HG03571 (cell line): ENCODE measurements around the gene BPIFB2.

Experiments used
- ATAC-seq: cut with Tn5 transposase; IDR thresholded peaks from one replicate; pipeline ENCODE4 v1.9.1; 2021; ENCODE audit not compliant: unreplicated experiment

Gene BPIFB2

DNA sequence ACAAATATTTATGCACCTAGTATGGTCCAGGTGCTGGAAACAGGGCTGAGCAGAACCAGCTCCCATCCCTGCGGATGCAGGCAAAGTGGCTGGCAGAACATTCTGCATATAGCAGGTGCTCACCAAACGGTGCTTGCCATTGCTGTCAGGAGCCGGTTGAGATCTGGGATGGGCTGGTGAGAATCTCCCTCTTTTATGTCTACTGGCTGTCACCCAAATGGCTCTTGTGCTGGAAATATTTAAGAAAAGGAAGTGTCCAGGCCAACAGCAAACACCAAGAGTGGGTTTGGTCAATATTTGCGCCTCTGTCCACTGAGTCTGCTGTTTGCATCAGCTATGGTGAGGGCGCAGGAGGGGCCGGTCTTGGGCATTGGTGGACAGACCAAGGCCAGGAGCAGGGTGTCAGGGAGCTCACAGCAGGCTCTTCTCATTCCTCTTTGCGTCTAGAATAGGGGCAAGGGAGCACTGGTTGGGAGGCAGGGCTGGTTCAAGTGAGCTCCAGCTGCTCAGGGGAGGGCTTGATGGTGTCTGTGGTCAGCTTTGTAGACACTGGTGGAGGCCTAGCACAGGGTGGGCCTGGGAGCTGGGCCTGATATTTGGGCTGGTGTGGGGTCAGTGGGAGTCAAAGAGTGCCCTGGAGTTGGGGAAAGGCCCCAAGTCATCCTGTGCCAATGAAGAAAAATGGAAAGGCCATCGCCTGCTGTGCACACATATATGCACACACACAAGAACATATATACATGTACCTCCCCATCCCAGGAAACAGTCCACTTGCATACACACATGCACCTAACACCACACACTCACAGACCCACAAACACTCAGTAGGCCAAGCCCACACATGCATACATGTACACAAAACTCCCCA is 1.4 kb upstream of the BPIFB2 start:
- ATAC-seq = no peak

DNA sequence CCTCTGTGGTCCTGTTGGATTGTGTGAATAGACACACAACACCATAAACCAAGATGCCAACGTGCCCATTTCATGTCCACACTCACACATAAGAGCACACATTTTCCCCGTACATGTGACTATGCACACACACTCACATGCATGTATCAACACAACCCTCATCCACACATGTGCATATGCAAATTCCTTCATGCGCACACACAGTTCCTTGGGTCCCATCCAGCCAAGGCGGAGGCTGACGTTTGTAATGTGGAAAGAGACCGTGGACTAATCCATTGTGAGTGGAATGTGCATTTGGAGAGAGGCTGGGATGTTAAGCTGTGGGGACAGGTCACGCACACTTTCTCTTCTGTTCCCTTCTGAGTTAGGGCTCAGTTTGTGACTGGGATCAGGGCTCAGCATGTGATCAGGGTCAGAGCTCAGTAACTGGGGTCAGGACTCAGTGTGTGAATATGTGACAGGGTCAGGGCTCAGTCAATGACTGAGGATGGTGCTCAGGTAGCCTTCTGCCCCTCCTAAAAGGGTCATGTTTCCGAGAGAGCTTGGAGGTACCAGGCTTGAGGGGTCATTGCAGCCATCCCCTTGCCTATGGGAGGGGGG is 628 bp upstream of the BPIFB2 start:
- no peak for ATAC-seq

DNA sequence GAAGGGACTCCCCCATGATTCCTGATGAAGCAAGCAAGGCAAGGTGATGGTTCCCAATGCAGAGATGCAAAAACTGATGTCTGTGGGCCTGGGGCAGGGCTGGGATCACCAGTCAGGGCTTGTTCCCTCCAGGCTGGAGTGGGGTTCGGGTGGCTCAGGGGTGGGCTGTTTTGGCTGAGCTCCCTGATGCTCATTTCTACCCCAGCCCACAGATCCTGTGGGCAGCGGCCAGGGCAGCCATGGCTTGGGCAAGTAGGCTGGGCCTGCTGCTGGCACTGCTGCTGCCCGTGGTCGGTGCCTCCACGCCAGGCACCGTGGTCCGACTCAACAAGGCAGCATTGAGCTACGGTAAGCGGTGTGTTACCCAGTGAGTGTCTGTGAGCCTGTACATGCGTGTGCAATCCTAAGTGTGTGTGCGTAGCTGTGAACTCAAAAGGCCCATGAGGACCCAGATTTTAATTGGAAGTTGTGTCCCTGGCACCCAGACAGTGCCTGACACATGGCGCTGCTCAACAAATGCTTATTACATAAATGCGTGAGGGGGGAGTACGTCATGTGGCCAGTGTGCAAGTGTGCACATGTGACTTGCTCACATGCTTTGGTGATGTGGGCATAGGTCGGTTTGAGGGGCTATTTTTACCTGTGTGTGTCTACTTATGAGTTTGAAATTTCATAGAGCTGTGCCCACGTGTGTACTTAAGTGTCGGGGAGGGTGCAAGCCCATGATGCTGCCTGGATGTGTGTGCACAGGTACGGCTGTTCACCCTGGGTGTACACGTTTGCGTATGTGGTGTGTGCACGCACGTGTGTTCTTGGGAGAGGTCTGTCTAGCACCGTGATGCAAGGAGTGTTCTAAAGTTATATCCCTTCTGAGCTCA is 1.1 kb downstream of the BPIFB2 start:
- ATAC-seq = no peak

DNA sequence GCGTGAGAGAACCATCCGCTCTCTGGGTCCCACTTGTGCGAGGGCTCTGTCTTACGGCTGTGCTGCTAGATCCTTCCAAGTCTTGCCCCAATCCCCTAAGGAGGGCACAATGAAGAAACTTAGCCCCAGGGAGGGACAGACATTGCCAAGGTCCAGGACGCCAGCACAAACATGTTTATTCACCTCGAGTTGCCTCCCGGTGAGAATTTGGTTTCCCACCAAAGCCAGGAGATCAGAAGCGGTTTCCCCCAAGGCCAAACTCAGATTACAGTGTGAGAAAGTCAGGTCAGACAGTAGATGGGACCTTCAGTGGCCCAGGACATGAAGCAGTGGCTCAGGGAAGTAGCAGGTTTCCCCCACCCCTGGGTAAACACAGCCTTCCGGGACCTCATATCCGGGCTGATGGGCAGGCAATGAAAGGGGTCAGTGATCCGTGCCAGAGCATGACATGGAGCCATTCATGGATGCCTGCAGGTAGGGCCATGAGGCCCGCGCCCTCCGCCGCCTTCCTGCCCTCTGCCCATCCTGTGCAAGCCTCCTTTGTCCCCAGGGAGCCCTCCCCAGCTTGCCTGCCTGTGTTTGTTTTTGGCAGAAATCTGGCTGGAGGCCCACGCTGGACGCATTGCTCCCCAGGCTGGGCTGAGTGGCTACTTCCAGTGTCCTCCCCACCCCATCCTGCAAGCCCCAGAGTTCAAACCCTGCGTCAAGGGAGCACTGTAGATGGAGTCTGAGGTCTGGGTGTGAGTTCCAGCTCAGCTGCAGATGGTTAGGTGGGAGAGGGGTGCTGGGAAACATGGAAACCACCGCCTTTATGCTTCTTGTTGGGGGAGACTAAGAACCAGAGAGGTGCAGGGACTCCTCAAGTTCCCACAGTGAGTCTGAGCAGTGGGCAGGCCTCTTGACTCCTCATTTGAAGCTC is 2.0 kb downstream of the BPIFB2 start:
- no peak for ATAC-seq

DNA sequence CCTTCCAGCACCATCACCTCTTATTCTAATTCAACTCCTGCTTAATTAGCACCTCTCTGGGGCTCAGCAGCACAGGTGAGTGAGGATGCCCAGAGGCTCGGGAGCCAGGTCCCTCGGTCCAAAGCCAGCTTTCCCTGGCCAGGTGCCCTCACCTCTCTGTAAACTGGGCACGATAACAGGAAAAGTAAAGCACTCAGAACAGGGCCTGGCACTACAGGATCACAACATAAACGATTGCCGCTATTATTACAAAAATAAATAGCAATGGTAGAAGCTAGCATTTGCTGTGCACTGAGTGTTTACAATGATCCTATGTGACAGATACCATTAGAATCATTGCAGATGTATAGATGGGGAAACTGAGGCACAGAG is 2.6 kb downstream of the BPIFB2 start:
- ATAC-seq = no peak

DNA sequence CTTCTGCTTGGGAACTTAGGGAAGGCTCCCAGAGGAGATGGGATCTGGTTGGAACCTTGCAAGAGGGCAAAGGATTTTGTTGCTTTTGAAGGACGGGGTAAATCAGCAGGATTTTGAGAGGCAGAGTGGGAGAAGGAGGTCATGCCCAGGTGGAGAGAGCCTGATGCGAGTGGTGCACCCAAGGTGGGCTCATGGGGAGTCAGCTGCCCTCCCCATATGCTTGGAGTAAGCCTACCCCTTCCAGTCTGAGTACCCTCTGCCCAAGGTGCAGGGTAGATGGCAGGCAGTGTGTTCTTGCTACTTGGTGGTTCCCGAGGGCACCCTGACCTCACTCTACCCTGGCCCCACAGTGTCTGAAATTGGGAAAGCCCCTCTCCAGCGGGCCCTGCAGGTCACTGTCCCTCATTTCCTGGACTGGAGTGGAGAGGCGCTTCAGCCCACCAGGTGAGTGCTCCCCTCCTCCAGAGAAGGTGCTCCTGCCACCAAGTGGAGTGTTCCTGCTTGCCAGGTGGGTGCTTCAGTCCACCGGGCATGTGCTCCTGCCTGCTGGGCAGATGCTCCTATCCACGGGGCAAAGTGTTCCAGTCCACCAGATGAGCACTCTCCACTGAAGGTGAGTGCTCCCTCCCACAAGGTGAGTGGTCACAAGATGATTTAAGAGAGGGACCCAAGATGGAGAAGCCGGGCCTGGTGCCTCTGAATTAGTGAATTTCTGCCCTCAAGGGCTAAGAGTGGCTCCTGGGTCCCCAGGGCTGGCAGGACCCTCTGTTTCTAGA is 3.4 kb downstream of the BPIFB2 start:
- no peak for ATAC-seq

DNA sequence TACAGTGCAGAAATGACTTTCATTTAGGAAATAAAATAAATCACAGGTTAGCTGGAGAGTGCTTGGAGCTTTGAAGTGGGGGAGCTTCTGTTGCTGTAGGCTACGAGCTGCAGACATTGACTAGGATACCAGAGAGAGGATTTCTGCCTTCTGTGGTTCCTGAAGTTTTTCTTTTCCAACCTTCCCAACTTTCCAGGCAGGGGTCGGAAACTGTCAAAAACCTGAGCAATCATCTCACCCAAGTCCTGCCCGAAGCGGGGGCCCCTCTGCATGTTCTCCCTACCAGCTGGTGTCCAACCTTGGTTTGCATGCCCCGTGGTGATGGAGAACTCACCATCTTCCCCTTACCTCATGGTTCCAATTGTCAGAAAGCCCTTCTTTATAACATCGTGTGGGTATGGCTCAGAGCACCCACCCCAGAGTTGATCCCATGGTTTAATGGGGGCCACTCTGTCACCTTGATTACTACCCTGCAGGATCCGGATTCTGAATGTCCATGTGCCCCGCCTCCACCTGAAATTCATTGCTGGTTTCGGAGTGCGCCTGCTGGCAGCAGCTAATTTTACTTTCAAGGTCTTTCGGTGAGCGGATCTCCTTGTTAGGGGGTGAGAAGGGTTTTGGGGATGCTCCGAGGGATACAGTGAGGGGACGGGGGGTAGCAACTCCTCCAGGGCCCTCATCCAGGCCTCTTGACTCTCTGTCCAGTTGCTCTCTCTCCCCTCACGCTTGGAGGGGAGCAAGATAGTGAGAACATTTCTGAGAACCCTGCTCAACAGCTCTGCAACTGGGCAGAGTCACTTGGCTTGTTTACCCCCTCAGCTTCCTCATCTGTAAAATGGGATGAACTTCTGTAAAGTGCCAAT is 5.1 kb downstream of the BPIFB2 start:
- no peak for ATAC-seq

DNA sequence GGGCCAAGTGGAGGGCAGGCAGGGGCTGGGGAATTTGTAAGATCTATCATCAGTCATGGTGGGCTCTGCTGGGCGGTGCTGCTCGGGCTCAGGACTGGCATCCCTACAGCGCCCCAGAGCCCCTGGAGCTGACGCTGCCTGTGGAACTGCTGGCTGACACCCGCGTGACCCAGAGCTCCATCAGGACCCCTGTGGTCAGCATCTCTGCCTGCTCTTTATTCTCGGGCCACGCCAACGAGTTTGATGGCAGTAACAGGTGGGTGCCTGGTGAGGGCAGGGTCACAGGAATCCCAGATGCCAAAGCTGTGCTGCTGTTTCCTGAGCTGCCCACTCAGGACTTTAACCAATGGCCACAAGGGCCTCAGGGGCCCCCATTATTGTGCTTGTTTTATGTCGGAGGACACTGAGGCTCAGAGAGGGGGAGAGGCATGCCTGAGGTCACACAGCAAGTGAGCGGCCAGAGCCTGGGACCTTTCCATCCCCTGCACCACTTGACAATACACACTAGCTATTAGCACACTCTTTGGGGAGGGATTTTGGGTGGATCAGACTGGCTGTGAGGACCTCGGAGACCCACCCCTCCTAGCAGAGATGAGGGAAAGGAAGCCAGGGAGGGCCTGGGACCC is 6.3 kb downstream of the BPIFB2 start:
- no peak for ATAC-seq

DNA sequence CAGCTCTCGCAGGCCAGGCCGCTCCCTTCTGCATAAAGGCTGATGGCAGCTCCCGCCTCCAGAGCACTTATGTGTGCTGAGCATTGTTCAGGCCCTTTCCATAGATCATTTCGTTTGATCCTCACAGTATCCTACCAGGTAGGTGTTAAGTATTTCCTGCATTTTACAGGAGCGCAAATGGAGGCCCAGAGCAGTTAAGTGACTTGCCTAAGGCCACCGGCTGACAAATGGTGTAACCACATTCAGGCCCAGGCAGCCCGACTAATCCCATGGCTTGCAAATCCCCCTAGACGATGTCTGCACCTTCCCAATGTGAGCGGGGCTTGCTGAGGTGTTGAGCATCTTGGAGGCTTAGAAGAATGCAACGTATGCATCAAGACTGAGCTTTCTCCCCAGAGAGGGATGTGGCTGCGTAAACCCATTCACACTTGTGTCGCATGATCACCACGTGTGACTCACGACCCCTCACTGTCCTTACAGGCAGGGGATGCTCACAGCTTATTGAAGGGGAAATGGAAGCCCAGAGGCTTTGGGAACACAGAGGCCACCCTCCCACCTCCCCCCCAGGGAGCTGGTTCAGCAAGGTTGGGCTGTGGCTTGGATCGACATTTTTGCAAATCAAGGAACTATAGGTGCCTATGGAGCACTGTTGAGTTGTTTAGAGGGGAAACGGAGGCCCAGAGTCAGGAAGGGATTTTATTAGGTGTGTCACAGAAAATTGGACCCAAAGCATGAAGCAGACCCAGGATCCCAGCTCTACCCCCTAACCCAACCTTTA is 7.0 kb downstream of the BPIFB2 start:
- no peak for ATAC-seq

DNA sequence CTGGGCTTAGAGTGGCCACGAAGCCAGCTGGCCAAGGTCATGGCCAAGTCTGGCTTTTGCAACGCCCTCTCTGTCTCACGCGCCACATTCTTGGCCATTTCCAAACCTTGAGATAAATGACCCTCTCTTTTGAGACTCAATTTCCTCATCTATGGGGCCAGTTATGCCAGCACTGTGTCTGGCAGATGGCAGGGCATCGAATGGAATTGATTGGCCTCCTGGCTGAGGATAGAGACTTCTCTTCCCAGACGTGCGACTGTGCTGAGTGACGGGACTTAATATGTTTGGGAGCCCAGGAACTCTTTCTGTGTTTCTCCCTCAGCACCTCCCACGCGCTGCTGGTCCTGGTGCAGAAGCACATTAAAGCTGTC is 7.6 kb downstream of the BPIFB2 start:
- ATAC-seq = no peak

DNA sequence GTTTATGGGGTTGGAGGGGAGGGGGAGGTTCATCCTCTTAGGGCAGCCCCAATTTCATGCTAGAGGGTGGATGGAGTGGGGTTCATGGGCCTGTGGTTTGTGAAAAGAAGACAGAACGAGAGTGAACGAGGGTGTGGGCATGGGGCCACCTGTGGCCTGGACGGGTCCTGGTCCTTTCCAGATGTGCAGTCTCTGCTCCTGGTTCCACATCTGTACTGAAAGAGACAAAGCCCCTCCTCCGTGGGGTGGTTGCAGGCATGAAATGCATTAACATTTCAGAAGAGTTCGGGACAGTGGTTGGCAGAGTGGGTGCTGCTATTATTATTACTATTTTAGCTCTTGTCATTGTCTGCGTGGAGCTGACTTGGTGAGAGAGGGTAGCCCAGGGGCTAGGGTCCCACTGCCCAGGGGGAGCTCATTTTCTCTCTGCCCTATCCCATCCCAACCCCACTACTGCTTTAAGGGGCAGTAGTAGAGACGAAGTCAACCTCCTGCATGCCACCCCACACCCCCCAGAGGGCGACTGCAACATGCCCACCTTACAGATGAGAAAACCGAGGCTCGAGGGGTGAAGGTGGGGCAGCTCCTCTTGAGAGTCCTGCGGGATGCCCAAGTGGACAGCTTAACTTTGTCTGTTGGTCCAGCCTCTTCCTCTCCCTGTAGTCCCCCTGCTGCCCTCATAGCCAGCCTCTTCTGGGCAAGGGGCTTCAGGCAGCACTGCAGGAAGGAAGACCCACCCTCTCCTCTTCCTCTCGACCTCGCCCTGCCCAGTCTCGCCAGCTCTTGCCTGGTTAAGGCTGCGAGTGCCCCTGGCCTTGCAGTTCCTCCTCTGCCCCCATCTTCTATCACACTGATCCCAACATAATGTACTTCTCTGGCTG is 8.4 kb downstream of the BPIFB2 start:
- ATAC-seq = no peak

DNA sequence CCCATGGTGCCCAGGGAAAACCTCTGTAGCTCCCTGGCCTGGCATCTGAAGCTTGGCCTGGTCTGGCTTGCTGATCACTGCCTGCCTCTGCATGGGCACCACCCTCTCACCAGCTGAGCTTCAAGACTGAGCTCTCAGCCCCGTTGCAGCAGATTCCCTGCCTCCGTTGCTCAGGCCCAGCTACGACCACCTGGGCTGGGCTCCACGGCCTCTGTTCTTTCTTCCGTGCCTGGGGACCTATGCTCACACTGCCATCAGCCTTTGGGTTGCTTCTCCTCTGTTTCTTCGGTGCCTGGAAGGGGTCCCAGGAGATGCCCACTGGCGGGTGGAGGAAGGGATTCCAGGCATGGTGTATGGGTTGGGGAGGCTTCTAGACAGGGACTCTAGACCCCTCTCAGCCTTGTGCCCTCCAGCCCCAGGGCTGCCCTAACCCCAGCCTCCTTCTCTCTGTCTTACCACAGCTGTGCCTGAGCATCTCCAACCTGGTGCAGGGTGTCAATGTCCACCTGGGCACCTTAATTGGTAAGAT is 9.1 kb downstream of the BPIFB2 start:
- no peak for ATAC-seq

DNA sequence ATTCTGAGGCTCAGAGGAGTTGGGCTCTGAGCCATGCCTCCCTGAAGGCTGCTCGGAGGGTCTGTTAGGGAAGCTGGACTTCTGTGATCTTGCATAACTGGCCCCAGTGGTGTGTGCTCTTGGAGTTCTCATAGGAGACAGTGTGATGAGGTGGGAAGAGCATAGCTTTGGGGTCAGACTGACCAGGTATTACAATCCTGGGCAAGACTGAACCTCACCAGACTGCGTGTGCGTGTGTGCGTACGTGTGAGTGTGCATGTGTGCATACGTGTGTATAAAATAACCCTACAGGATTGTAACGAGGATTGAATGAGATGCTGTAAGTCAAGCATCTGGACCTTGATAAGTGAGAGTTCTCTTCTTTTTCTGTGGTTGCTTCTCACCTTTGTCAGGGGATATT is 10.0 kb downstream of the BPIFB2 start:
- no peak for ATAC-seq

DNA sequence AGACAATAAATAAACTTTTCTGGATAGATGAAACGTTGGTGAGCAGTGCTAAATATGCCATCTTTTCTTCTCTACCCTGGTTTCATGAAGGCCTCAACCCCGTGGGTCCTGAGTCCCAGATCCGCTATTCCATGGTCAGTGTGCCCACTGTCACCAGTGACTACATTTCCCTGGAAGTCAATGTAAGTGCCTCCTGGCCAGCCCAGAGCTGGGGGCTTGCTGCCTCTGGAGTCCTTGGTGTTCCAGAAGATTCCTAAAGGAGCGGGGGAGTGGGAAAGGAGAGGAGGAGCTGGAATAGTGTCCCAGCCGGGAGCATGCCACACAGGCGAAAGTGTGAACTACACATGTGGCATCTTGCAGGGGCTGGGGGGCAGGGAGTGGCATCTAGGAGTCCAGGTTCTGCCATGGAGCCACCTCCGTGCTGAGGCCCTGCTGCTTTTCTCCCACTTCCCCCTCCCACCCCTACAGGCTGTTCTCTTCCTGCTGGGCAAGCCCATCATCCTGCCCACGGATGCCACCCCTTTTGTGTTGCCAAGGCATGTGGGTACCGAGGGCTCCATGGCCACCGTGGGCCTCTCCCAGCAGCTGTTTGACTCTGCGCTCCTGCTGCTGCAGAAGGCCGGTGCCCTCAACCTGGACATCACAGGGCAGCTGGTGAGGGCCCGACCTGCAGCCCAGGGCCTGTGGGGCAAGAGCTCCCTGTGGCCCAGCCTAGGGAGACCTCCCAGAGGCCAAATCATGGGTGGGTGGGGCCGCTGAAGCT is 10.8 kb downstream of the BPIFB2 start:
- no peak for ATAC-seq

DNA sequence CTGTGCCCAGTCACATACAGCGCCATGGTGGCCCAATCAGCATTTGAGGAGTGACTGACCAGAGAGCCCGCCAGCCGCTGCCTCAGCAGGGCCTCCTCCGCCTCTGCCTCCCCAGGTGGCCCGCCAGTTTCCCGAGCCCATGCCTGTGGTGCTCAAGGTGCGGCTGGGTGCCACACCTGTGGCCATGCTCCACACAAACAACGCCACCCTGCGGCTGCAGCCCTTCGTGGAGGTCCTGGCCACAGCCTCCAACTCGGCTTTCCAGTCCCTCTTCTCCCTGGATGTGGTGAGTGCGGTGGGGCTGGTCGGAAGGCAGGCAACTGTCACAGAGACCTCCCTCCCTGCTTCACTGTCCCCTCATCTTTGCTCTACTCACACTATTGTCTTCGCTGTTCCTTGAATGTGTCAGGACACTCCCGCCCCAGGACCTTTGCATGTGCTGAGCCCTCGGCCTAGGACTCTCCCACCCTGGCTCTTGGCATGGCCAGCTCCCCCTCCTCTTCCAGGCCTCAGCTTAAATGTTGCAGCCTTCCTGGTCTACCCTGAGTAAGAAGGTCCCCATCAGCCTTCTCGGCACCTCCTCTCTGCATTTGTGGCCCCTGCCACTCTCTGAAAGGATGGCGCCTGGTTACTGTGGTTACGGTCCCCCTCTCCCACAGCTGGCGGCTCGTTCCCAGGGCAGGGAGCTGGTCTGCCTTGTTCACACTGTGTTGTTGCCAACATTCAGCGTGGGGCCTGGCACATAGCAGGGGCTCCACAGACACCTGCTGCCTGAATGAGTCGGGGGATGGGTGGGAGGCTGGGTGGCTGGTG is 12.2 kb downstream of the BPIFB2 start:
- ATAC-seq = no peak
